Adrenal gland (tissue), 5 donors: ENCODE measurements around the gene FMO1.

Experiments used
- POLR2A ChIP-seq, 2 donors: fragments of 450-650 bp; IDR thresholded peaks; one replicate each; pipeline ENCODE4 v1.6.1; 2017; ENCODE audit warnings: antibody characterized with exemption in 2 of 2, mild to moderate bottlenecking in 2 of 2, moderate library complexity in 1 of 2
- TF ChIP-seq, protein P1 (sequence below), 6 experiments: fragments of 450-650 bp in 4 of 6; fragments of 200-600 bp in 2 of 6; sonication (generic) in 1 of 6; IDR thresholded peaks; 1 replicate in 5 of 6; 2 replicates in 1 of 6; pipeline versions ENCODE4 v1.5.1 to v1.8.0; 2016 to 2021; ENCODE audit warnings: antibody characterized with exemption in 6 of 6, mild to moderate bottlenecking in 2 of 6, moderate library complexity in 1 of 6
- donor health status: DM: no; HTN: no; CAD: no.

DNA sequence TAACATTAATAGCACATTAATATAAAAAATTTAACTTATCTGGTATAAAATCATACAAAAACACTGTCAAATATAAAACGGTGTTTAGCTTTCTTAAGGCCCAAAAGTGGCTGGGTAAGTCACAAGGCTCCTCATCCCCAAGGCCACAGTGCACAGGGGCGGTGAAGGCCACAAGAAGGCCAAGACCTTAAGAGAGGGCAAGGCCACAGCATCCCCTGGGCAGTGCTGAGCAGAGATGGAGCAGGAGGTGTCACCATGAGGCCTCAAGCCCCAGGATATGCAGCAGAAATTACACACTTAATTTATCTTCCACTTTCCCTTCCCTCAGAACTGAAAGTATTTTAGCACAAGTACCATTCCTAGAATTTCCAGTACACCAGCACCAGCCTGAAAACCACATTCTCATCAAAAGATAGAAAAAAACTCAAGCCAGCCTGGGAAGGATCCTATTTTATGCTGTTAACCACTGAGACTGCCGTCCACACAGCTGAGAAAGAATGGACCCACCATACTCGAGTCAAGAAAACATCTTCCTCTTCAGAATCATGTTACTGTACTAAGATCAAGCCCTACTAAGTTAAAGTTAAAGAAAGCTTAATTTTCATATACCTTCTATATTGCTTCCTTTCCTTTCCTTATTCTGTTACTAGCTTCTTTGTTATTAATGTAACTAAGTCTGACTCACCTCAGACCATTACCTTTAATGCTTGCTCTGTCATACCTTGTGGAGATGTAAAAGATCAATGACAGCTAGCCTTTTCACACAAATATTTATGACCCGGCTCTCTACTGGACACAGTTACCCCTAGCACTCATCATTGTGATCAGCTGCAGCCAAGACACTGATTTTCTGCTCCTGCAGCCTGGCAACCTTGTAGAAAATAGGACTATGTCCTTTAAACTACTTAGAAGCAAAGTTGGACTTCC, 26.4 kb upstream of the FMO1 start:
- TF ChIP-seq POLR2A (IDR thresholded peaks at IDR 0.05), result no peak
- TF ChIP-seq, protein P1, sequence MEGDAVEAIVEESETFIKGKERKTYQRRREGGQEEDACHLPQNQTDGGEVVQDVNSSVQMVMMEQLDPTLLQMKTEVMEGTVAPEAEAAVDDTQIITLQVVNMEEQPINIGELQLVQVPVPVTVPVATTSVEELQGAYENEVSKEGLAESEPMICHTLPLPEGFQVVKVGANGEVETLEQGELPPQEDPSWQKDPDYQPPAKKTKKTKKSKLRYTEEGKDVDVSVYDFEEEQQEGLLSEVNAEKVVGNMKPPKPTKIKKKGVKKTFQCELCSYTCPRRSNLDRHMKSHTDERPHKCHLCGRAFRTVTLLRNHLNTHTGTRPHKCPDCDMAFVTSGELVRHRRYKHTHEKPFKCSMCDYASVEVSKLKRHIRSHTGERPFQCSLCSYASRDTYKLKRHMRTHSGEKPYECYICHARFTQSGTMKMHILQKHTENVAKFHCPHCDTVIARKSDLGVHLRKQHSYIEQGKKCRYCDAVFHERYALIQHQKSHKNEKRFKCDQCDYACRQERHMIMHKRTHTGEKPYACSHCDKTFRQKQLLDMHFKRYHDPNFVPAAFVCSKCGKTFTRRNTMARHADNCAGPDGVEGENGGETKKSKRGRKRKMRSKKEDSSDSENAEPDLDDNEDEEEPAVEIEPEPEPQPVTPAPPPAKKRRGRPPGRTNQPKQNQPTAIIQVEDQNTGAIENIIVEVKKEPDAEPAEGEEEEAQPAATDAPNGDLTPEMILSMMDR (IDR thresholded peaks at IDR 0.05), result no peak
